Stimulated activated CD4-positive, alpha-beta T cell treated with anti-CD3 and anti-CD28 coated beads, TNF-alpha, amount 100 ng/mL, for 48 hours (primary cell): ENCODE measurements around the gene IL17REL.

ENCODE experiments used
- DNase-seq, 3 donors: peaks; one replicate each; pipeline ENCODE4 v3.0.0-alpha.2; 2020; ENCODE audit warnings: low read depth in 3 of 3

Gene IL17REL

DNA sequence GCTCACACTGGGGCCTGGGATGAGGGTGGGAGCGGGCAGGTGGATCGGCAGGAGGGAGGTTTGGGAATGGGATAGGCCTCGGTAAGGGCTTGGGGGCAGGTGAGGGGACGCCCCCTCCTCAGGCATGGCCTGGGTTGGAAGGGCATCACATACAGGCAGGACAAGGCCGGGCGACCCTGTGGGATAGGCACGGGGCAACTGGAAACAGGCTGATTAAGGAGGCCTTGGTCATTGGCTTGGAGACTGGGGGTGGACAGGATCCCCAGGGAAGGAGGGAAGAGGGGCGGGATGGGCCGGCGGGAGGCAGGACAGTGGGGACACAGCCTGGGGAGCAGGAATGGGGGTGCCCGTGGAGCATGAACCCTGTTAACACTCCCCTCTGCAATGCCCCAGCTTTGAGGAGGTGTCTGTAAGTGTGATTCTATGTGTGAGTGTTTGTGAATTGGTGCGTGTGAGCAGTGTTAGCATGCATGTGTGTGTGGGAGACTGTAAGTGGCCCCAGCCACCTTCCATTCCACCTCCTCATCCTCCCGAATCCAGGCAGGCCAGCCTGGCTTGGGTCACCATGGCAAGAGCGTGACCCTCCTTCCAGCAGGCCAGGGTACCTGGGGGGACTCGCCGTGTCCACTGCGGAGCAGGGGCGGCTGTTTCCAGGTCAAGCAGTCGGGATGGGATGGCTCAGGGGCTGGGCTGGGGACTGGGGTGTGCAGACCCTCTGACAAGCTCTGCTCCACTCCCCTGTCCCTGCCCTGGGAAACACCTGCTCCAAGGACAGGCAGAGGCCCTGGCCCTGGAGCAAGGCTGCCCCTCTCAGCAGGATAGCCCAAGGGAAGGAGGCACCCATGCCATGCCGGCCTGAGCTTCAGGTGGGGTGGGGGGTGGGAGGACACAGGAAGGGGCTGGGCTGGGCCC is 55.4 kb downstream of the IL17REL start:
- no peak for DNase-seq

DNA sequence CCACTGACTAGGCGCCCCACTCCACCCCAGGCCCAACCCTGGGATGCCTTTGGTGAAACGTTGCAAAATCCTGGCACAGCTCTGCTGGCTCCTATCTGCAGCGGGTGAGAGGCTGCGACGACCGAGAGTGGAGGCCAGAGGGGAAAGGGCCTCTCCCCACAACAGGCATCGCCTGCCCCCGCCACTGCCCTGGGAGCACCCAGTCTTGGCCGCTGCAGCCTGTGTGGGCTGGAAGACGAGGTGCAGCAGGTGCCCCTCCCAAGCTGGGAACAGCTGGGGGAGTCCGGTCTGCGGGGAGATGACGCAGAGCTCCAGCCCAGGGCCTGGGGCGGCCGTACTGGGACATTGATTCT is 56.2 kb downstream of the IL17REL start:
- no peak for DNase-seq

DNA sequence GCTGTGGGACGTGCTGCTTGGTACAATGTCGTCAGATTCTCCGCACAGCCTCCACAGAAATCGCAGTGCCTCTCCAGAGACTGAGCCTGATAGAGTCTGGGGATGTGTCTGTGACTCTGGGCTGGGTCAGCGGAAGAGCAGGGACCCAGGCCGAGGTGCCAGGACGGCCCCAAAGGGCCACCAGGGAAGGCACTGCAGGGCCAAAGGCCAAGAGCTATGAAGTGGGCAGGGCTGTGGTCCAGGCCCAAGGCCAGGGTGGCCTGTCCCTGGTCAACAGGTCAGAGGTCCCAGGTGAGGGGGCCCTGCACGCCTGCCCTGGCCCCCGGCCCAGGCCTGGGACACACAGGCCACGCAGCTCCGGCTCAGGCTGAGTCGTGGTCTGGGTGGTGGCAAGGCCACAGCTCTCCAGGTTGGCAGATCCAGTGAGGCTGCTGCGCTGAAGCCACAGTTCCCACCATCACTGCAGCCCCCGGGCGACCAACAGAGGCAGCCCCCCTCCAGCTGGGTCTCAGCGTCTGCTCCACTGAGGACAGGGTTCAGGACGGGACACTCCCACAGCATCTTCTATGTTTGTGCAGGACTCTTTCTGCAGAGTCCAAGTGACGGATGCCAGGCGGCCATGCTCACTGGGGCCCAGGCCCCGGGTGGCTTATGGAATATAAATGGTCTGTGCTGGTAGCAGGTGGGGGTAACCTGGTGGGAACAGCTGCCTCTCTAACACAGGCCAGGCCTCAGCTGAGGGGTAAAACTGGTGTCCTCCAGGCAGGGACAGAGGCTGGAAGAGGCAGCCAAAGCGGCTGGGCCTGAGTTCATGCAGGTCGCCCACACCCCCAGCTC is 56.8 kb downstream of the IL17REL start:
- no peak for DNase-seq

DNA sequence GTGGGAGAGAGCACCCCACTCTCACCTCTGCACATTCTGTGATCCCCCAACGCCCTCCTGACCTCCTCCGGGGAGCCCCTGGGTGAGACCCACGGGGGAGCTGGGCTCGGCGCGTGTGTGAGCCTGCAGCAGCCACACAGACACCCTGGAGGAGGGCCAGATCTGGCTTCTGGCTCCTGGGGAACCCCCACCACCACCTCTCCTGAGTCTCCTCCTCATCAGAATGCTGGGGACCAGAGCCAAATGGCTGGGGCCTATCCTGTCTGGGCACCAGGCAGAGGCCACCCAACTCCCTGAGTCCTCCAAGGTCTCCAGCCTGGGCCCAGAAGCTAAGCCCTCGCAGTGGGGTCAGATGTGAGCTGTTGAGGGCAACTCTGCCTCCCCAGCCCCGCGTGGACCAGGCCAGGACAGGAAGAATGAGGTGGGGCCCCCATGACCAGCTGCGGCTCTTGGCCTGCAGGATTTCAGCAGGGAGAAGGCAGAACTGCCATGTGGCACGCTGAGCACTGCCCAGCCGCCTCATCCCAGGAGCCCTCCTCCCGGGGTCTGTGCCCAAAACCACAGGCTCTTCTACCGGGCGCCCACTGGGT is 57.5 kb downstream of the IL17REL start:
- no peak for DNase-seq

DNA sequence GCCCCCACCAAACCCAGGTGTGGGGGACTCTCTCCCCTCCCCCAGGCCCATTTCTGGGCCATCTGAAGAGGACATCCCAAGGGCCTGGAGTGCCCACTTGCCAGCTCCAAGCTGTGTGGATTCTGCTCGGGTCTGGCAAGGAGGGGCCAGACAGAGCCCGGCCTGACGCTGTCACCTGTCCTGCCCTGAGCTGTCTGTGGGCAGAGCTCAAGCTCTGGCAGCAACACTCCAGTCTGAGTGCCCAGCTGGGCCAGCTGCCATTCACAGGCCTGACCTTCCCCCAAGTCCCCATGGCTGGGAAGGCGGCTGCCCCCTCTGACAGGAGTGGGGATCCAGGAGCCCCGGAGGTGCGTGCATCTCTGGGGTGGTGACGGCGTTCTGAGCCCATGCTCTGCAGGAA is 58.2 kb downstream of the IL17REL start:
- no peak for DNase-seq

DNA sequence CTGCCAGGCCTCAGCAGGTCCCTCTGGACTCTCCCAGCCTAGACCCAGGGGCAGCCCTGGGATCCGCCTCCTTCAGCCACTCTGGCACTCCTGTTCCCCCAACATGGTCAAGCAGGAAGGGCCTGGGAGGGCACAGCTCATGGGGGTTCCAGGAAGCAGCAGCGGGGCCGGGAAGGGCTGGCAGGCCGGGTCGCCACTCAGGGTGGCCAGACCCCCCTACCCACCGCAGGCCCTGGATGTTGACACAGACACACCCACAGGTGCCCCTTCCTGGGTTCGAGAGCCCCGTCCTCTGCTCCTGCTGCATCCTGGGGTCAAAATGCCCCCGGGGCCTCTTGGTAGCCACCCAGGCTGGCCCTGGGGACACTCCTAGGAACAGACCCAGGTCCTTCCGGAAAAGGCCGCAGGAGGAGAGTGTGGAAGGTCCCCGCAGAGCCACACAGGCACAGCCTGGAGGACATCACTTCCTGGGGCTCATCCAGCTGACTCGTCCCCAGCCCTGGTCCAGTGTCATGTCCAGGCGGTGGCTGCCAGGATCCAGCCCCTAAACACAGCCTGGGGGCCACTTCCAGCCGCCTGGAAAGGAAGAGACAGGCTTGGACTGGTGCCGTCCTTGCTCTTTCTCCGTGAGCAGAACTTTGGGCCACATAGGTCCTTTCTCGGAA is 58.8 kb downstream of the IL17REL start:
- no peak for DNase-seq

DNA sequence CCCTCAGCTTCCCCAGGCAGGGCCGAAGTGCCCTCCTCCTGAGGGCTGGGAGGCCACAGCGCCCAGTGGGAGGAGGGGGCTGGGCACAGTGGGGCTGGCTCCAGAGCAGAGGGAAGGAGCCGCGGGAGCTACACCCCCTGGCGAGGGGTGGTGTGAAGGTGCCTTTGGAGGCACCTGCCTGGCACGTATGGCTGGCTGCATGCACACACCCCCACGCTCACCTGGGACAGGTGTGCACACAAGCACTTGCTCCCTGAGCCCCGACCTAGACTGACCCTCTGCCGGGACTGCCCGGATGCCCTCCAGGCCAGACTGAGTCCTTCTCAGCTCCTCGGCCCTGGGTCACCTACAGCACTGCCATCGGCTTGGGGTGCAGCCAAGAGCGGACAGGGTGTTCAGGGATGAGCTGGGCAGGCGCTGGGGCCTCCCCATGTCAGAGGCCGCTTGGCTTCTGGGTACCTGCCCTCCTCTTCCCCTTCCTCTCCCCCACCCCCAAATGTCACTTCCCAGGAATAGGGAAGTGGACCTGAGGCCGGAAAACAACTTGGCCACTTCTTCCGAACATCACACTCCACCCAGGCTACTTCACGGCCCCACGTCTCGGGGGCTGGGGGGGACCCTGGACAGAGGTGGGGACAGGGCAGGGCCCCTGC is 59.4 kb downstream of the IL17REL start:
- no peak for DNase-seq

DNA sequence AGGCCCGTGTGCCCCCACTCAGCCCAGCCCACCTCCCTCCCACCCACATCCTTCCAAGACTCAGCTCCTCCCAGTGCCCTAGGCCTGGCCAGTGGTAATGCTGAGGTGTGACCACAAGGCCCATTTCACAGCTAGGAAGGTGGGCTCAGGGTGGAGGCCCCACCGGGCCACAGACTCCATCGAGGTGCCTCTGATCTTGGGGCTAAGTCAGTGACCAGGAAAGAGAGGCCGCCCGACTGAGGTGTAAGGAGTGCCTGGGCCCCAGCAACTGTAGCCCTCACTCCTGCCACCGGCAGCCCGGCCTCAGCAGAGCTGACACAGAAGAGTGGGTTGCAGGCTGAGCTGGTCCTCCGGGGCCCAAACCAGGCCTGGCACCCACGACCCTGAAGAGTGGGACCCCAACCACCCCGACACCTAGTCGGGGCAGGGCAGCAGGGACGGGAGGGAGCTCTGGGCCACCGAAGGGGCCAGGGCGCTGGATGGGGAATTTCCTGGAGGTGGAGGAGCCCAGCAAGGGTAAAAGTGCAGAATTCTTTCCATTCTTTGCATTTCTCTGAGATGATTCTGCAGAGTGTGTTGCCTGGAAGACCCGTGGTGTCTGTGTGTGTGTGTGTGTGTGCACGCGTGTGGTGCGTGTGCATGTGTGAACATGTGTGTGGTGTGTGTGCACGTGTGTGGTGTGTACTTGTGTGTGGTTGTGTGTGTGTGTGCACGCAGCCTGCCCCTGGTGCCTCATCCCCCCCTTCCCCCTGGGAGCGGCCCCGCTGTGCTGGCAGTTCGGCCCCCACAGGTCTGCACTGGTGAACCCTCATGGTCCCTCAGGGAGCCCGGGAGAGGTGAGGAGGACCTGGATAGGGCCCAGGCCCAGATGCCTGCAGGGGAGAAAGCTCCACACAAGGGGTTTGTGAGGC is 60.3 kb downstream of the IL17REL start:
- no peak for DNase-seq

DNA sequence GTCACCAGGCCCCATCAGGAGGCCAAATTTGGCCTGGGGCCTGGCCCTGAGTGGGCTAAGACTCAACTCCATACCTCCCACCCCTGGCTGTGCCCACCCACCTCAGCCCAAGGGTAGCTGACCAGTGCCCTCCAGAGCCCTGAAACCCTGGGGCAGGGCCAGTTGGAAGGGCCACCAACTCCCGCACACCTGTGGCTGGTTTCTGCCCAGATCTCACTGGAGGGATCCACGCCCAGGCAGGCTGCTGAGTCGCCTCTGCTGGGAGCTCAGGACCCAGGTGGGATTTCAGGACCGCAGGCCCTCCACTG is 60.9 kb downstream of the IL17REL start:
- no peak for DNase-seq

DNA sequence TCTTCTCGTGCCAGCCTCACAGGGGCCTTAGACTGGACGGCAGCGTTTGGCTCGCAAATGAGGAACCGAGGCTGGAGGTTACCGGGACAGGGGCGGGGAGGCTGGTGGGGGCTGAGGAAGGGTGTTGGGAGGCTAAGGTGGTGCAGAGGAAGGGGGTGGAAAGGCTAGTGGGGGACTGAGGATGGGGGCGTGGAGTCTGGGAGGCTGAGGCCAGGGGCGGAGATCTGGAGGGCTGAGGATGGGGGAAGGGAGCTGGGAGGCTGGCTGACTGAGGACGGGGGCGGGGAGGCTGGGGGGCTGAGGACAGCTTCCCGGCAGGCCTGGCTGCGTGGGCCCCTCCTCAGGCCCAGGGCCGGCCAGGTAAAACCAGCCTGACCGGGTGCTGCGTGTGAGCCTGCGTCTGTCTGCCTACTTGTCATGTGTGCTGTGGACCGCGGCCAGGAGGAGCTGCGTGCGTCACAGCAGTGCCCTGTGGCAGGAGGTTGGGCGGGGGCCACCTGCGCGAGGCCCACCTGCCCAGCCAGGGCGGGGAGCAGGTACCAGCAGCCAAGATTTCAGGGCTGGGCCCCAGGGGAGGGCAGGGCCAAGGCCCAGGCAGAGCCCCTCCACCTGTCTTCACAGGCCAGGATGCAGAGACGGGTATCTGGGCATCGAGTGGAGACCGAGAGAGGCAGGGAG is 61.4 kb downstream of the IL17REL start:
- DNase-seq = peak in 1 of 3 donors; percentile 83

DNA sequence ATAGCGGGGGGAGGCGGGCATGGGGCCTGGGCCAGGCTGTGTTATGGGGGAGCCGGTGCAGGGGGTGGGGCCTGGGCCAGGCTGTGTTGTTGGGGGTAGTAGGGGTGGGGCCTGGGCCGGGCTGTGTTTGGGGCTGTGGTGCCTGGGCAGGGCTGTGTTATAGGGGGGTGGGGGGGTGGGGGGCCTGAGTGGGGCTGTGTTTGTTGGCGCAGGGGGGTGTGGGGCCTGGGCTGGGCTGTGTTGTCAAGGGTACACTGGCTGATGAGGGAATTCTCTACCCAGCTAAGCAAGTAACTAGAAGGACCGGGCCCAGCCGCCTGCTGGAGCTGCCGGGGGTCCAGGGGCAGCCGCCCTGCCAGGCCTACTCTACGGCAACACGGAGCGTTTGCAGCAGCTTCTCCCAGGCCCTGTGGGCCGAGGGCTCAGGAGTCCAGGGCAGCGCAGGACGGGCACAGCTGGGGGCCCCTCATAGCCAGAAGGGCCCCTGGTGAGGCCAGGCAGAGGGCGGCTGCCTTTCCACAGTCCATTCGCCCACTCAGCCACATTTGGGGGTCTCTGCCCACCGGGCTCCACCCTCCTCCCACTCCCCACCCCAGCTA is 62.1 kb downstream of the IL17REL start:
- DNase-seq = no peak

DNA sequence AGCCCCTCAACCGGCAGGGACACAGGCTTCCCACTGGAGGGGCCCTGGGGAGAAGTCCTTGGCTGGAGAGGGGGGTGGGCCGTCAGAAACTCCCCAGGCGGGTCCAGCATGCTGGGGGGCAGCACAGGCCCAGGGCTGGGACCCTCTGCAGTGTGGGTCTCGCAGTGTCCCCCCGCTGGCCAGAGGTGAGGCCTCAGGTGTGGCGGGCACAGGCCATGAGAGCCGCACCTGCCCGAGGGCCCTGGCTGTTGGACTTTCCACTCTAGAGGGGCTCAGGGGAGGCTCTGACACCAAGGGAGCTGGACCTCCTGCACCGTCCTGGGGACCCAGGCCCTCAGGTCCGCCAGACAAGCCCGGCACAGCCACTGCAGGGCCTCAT is 62.7 kb downstream of the IL17REL start:
- no peak for DNase-seq

DNA sequence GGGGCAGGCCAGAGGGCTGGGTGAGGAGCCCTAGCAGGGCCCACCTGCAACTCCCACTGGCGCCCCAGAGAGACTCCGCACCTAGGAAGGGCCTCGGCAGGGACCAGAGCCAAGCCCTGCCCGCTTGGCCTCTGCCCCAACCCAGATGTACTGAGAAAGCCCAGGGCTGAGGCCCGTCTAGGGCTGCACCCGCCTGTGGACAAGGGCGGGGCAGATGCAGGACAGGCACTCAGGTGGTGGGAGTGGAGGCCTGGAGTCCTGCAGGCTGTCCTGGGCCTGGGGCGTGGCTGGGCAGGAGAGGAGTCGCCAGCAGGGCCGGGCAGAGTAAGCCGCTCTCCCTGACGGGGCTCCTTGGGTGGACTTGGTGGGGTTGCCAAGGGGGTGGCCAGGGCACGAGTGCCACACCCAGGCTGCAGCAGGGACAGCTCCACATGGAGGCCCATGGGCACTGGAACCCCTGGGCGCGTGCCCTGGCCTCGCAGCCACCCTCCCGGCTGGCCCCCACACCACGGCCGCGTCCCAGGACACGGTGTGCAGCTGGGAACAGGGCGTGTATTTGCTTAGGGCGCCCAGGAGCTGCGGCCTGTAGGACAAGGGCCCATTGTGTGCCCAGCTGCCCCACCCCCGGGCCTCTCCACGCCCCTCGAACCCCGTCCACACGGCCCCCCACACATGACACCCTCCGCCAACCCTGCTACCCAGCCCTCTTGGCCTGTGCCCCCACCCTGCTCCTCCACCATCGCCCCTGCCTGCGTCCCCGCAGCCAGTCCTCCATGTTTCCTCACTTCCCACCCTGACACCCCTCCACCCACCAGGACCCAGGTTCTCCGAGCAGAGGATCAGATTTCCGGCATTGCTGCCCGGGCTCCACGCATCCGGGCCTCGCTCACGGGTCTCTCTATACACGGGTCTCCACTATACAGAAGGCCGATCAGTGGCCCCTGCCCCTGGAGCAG is 63.3 kb downstream of the IL17REL start:
- no peak for DNase-seq

DNA sequence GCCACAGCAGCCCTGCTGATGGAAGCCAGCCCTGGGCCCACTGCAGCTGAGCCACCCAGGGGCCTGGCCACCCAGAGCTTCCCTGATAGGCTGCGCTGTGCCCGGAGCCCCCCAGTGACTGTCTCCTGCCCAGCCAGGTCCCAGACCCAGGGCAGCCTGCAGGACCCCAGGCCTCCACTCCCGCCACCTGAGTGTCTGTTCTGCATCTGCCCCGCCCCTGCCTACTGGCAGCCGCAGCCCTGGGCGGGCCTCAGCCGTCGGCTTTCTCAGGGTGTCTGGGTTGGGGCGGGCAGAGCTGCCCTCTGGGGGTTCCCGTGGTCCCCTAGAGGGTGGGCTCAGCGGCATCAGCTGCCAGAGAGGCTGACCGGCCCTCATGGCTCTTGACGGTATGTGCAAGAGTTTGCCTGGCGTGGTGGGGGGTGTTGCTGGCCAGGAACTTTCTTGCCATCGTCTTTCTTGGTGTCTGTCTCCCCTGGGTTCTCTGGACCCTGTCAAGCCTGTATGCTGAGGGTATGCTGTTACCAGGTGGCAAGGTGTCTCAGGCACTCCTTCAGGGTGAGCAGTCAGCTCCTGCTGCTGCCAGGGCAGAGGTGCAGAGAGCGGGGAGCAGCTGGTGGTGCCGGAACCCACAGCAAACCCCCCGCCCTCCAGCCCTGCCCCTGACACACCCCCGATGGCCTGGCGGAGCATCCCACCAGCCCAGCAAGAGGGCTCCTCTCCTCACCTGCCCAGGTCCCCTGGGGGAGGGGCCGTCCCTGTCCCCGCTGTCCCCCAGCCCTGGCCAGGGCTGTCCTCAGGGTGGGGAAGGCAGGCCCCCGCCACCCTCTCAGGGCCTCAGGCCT is 64.2 kb downstream of the IL17REL start:
- DNase-seq = no peak

DNA sequence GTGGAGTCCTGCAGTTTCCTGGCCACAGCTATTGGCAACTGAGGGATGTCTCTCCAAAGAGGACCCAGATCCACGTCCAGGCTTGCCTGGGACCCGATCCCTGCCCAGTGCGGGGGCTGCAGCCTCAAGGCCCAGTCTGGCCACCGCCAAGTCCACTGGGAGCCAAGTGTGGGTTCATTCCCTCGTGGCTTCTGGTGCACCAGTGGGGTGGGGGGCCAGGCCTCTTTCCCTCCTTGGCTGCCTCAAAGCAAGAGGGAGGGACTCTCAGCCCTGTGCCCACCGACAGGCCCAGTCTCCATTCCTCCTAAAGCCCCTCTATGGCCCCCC is 65.3 kb downstream of the IL17REL start:
- no peak for DNase-seq

DNA sequence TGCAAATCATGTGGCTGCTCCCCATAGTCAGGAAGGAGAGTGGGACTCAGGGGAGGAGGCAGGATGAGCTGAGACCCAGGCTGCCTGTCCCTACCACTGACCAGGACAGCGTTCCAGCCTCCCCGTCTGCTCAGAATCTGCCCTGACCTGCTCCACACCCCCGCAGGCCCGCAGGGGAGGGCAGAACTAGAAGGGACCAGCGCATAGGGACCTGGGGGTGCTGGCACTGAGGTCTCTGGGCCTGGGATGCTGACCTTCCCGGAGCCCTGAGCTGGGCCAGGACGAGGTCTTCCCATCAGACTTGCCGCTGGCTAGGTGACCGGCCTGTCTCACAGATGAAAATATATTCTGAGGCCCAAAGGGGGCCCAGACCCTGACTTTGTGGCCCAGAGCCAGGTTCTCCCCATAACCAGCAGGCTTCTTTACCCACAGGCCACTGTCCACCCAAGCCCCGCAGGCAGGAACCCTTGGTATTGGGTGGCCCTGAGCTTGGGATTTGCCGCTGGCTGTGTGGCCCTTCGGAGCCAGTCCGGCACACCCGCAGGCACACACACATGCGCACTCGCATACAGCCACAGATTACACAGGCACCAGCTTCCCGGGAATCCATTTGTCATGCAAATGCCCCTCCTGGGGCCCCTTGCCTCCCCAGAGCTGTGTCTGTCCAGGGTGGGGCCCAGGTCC is 65.8 kb downstream of the IL17REL start:
- no peak for DNase-seq
